SK-N-SH (cell line): ENCODE data around the gene SLF2. TPM values are rescaled to one million over a fixed set of nuclear protein-coding genes. Genes with fewer than 3 reads are reported as not detected.

Source experiments
- CTCF ChIA-PET: fragments of 300-600, 350-600 bp; formaldehyde crosslinking; extraction: SDS; loops from one replicate; lab custom pipeline; 2021; lab: Yijun Ruan, JAX
- POLR2A ChIA-PET: fragments of 350-600 bp; sonication (Branson Sonifier 250); formaldehyde crosslinking; extraction: SDS; loops from one replicate; lab custom pipeline; 2020; ENCODE audit warnings: antibody characterized with exemption, inconsistent platforms; lab: Yijun Ruan, JAX
- DNase-seq: peaks from one replicate; pipeline ENCODE4 v3.0.0; 2012
- H2AFZ ChIP-seq: fragments of 200-600 bp; sonication (generic); 2 replicates; pipeline ENCODE4 v1.8.1; 2016; ENCODE audit warnings: antibody characterized with exemption, mild to moderate bottlenecking, low read depth
- H3F3A ChIP-seq: fragments of 200-600 bp; sonication (generic); replicated peaks from 2 replicates; pipeline ENCODE3; 2016; ENCODE audit warnings: antibody characterized with exemption, mild to moderate bottlenecking; ENCODE audit not compliant: insufficient read depth
- H3K27ac ChIP-seq, 2 experiments: fragments of 200-500 bp in 1 of 2; fragments of 200-600 bp in 1 of 2; sonication (Bioruptor generic) in 1 of 2; sonication (generic), shearing (Covaris generic) in 1 of 2; 2 replicates each; pipeline versions ENCODE4 v1.5.1 to v1.6.1; 2014 to 2016; ENCODE audit warnings: low read depth in 2 of 2, inconsistent platforms in 1 of 2, low read length in 1 of 2, mild to moderate bottlenecking in 1 of 2, mixed read lengths in 1 of 2
- H3K27me3 ChIP-seq: fragments of 200-600 bp; sonication (generic), shearing (Covaris generic); 2 replicates; pipeline ENCODE4 v1.6.1; 2016; ENCODE audit warnings: mixed run types; ENCODE audit not compliant: insufficient read depth
- H3K36me3 ChIP-seq, 2 experiments: fragments of 200-500 bp in 1 of 2; fragments of 200-600 bp in 1 of 2; sonication (Bioruptor generic) in 1 of 2; sonication (generic) in 1 of 2; replicated peaks in 1 of 2; 2 replicates each; pipeline versions ENCODE3 to v1.5.1; 2014 to 2016; ENCODE audit warnings: low read length in 1 of 2, mild to moderate bottlenecking in 1 of 2; ENCODE audit not compliant: insufficient read depth in 2 of 2, control insufficient read depth in 1 of 2
- H3K4me1 ChIP-seq, 2 experiments: fragments of 200-500 bp in 1 of 2; fragments of 200-600 bp in 1 of 2; sonication (Bioruptor generic) in 1 of 2; sonication (generic), shearing (Covaris generic) in 1 of 2; 2 replicates each; pipeline versions ENCODE4 v1.5.1 to v1.6.1; 2014 to 2016; ENCODE audit warnings: low read depth in 1 of 2, low read length in 1 of 2, mixed run types in 1 of 2; ENCODE audit not compliant: insufficient read depth in 2 of 2, control insufficient read depth in 1 of 2
- H3K4me2 ChIP-seq: fragments of 200-600 bp; sonication (generic), shearing (Covaris generic); 2 replicates; pipeline ENCODE4 v1.6.1; 2017; ENCODE audit warnings: mixed run types
- H3K4me3 ChIP-seq, 2 experiments: fragments of 200-500 bp in 1 of 2; fragments of 200-600 bp in 1 of 2; sonication (Bioruptor generic) in 1 of 2; sonication (generic), shearing (Covaris generic) in 1 of 2; 2 replicates each; pipeline versions ENCODE4 v1.5.1 to v1.8.1; 2014 to 2016; ENCODE audit warnings: low read depth in 2 of 2, inconsistent platforms in 1 of 2, low read length in 1 of 2, mild to moderate bottlenecking in 1 of 2, mixed read lengths in 1 of 2, moderate library complexity in 1 of 2
- H3K79me2 ChIP-seq: fragments of 200-600 bp; sonication (generic); 2 replicates; pipeline ENCODE4 v1.8.1; 2017; ENCODE audit warnings: mild to moderate bottlenecking; ENCODE audit not compliant: insufficient read depth
- H3K9ac ChIP-seq: fragments of 200-600 bp; sonication (generic); 2 replicates; pipeline ENCODE4 v1.6.1; 2017; ENCODE audit warnings: mixed run types
- H3K9me2 ChIP-seq: fragments of 200-600 bp; sonication (generic); 2 replicates; pipeline ENCODE4 v1.6.1; 2017; ENCODE audit warnings: mixed run types
- H3K9me3 ChIP-seq: fragments of 200-600 bp; sonication (generic); 2 replicates; pipeline ENCODE4 v1.6.1; 2017; ENCODE audit warnings: mixed run types, mild to moderate bottlenecking, moderate library complexity
- H4K20me1 ChIP-seq: fragments of 200-600 bp; sonication (generic); 2 replicates; pipeline ENCODE4 v1.6.1; 2017; ENCODE audit warnings: mild to moderate bottlenecking, mixed run types; ENCODE audit not compliant: insufficient read depth
- EZH2phosphoT487 ChIP-seq: fragments of 200-600 bp; sonication (generic); IDR thresholded peaks from 2 replicates; pipeline ENCODE4 v1.6.1; 2017; ENCODE audit warnings: low read depth, mixed run types, mild to moderate bottlenecking, antibody characterized with exemption, moderate library complexity, borderline replicate concordance
- GABPA ChIP-seq: IDR thresholded peaks from 2 replicates; pipeline ENCODE4 v1.4.0; 2012; ENCODE audit warnings: low read depth, mild to moderate bottlenecking
- JUND ChIP-seq: IDR thresholded peaks from 2 replicates; pipeline ENCODE4 v1.4.0; 2012
- NRF1 ChIP-seq: IDR thresholded peaks from 2 replicates; pipeline ENCODE4 v1.6.1; 2012; ENCODE audit warnings: low read depth, mild to moderate bottlenecking, low read length
- RCOR1 ChIP-seq: fragments of 150-350 bp; IDR thresholded peaks from 2 replicates; pipeline ENCODE4 v1.6.1; 2017; ENCODE audit warnings: antibody characterized with exemption, low read length
- WGBS: methylation state at CpG from one replicate; pipeline ENCODE4 v1.1.6; 2017; ENCODE audit warnings: low lambda C conversion rate; 5-methylcytosine and 5-hydroxymethylcytosine counted together
- polyA plus RNA-seq, 3 experiments: library from polyadenylated mRNA; depleted of rRNA; stranded (reverse); fragments of >200 nt; gene quantifications; 2 replicates each; pipeline ENCODE4 v1.2.3, GENCODE V29; 2012
- TF ChIP-seq, protein P1 (sequence below): IDR thresholded peaks from 2 replicates; pipeline ENCODE4 v1.4.0; 2012; ENCODE audit warnings: low read depth
- TF ChIP-seq, protein P2 (sequence below): IDR thresholded peaks from 2 replicates; pipeline ENCODE4 v1.4.0; 2012; ENCODE audit warnings: low read depth, borderline replicate concordance
- TF ChIP-seq, protein P3 (sequence below): fragments of 150-350 bp; IDR thresholded peaks from 2 replicates; pipeline ENCODE4 v1.6.1; 2016; ENCODE audit warnings: mild to moderate bottlenecking, low read depth, low read length

SLF2 gene
- polyA plus RNA-seq, 1 of the 3 experiments (the other 2 are of a cell fraction) = 6.3 TPM

DNA sequence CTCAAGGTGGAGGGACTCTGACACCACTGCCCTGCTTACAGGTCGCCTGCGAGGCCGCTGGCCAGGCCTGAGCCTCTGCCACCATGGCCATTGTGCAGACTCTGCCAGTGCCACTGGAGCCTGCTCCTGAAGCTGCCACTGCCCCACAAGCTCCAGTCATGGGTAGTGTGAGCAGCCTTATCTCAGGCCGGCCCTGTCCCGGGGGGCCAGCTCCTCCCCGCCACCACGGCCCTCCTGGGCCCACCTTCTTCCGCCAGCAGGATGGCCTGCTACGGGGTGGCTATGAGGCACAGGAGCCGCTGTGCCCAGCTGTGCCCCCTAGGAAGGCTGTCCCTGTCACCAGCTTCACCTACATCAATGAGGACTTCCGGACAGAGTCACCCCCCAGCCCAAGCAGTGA, 89.7 kb downstream of the SLF2 start:
- 85% methylated on average over 8 of the region's 11 CpGs for WGBS
- H3F3A ChIP-seq = peaks cover 34% of the 10 kb centered on the region
- no peaks in the 10 kb centered on the region for H3K27me3 ChIP-seq
- peak overlapping the region; percentile 99; the same call in 1 of the 2 replicates for H3K9ac ChIP-seq
- peaks cover 38 to 45% of the 10 kb centered on the region in 2 experiments for H3K36me3 ChIP-seq
- peak overlapping the region; percentile 96 for H3K4me2 ChIP-seq
- CTCF ChIA-PET = interaction anchor here (0.8 to 24.5 kb wide), 8 partner anchors 7 to 841 kb away, joined by 3 to 443 read pairs (median 3); partner anchors contain the start of genes KCNIP2, PDZD7 and SFXN3
- no peak for DNase-seq
- H3K4me1 ChIP-seq = peaks cover 15 to 37% of the 10 kb centered on the region in 2 experiments; a peak in 3 of 4 replicates
- H3K4me3 ChIP-seq = no peak overlapping the region
- H3K9me2 ChIP-seq = no peaks in the 10 kb centered on the region
- H3K79me2 ChIP-seq = peaks cover 58% of the 10 kb centered on the region
- no peak overlapping the region for H2AFZ ChIP-seq
- peak overlapping the region in 1 of 2 experiments; percentile 98; a peak in 1 of 4 replicates for H3K27ac ChIP-seq
- H3K9me3 ChIP-seq = no peaks in the 10 kb centered on the region
- POLR2A ChIA-PET = no interaction called here
- no peak for TF ChIP-seq RCOR1
- H4K20me1 ChIP-seq = peaks cover 37% of the 10 kb centered on the region

DNA sequence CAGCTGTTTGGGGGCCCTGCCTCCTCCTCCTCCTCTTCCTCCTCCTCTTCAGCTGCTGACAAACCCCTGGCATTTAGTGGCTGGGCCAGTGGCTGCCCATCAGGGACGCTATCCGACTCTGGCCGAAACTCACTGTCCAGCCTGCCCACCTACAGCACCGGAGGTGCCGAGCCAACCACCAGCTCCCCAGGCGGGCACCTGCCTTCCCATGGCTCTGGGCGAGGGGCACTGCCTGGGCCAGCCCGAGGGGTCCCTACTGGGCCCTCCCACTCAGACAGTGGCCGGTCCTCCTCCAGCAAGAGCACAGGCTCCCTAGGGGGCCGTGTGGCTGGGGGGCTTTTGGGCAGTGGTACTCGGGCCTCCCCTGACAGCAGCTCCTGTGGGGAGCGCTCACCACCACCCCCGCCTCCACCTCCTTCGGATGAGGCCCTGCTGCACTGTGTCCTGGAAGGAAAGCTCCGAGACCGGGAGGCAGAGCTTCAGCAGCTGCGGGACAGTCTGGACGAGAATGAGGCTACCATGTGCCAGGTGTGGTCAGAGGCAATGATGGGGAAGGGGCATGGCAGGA, 91.0 kb downstream of the SLF2 start:
- POLR2A ChIA-PET = interaction anchor here (0.6 to 0.9 kb wide), 2 partner anchors 39 to 453 kb away, joined by 3 read pairs; no protein-coding TSS in a partner anchor
- TF ChIP-seq EZH2phosphoT487 (no peak), JUND (no peak), NRF1 (no peak), GABPA (no peak)
- TF ChIP-seq, protein P1, sequence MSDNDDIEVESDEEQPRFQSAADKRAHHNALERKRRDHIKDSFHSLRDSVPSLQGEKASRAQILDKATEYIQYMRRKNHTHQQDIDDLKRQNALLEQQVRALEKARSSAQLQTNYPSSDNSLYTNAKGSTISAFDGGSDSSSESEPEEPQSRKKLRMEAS = no peak
- TF ChIP-seq, protein P2, sequence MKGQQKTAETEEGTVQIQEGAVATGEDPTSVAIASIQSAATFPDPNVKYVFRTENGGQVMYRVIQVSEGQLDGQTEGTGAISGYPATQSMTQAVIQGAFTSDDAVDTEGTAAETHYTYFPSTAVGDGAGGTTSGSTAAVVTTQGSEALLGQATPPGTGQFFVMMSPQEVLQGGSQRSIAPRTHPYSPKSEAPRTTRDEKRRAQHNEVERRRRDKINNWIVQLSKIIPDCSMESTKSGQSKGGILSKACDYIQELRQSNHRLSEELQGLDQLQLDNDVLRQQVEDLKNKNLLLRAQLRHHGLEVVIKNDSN = no peak
- TF ChIP-seq, protein P3, sequence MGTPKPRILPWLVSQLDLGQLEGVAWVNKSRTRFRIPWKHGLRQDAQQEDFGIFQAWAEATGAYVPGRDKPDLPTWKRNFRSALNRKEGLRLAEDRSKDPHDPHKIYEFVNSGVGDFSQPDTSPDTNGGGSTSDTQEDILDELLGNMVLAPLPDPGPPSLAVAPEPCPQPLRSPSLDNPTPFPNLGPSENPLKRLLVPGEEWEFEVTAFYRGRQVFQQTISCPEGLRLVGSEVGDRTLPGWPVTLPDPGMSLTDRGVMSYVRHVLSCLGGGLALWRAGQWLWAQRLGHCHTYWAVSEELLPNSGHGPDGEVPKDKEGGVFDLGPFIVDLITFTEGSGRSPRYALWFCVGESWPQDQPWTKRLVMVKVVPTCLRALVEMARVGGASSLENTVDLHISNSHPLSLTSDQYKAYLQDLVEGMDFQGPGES = no peak
- TF ChIP-seq, all 33 proteins: peak for 0
- H3K9me3 ChIP-seq = no peaks in the 10 kb centered on the region
- H3K4me1 ChIP-seq = peaks cover 16 to 38% of the 10 kb centered on the region in 2 experiments; a peak in 3 of 4 replicates
- H2AFZ ChIP-seq = no peak overlapping the region
- H3K36me3 ChIP-seq = peaks cover 38 to 48% of the 10 kb centered on the region in 2 experiments
- no peaks in the 10 kb centered on the region for H3K9me2 ChIP-seq
- H3F3A ChIP-seq = peaks cover 21% of the 10 kb centered on the region
- H4K20me1 ChIP-seq = peaks cover 37% of the 10 kb centered on the region
- no peak overlapping the region for H3K4me2 ChIP-seq
- CTCF ChIA-PET = interaction anchor here (0.9 to 24.5 kb wide), 6 partner anchors 6 to 35 kb away, joined by 3 to 443 read pairs (median 50); partner anchors contain the start of genes MRPL43, PDZD7, SFXN3 and TWNK
- no peak for DNase-seq
- H3K27me3 ChIP-seq = no peaks in the 10 kb centered on the region
- peaks cover 55% of the 10 kb centered on the region for H3K79me2 ChIP-seq
- 75% methylated on average over 2 of the region's 18 CpGs for WGBS
- no peak overlapping the region for H3K4me3 ChIP-seq
- H3K27ac ChIP-seq = no peak overlapping the region
- no peak overlapping the region for H3K9ac ChIP-seq
